HUES6 (cell line): Measurements from ENCODE around the gene ITGB6.

Experiments used
- H3K27ac ChIP-seq: 2 replicates; pipeline ENCODE4 v1.7.0; 2013; ENCODE audit warnings: low read depth, mild to moderate bottlenecking, low read length, inconsistent platforms
- H3K27me3 ChIP-seq: 2 replicates; pipeline ENCODE4 v1.6.1; 2013; ENCODE audit warnings: low read length; ENCODE audit not compliant: control insufficient read depth, insufficient read depth
- H3K36me3 ChIP-seq: 2 replicates; pipeline ENCODE4 v1.6.1; 2013; ENCODE audit warnings: low read length; ENCODE audit not compliant: control insufficient read depth, insufficient read depth
- H3K4me1 ChIP-seq: 2 replicates; pipeline ENCODE4 v1.6.1; 2013; ENCODE audit warnings: low read length; ENCODE audit not compliant: control insufficient read depth, insufficient read depth
- H3K4me3 ChIP-seq: 2 replicates; pipeline ENCODE4 v1.5.1; 2013; ENCODE audit warnings: low read depth, low read length
- H3K9ac ChIP-seq: one replicate; pipeline ENCODE4 v1.6.1; 2013; ENCODE audit warnings: mild to moderate bottlenecking, low read length
- H3K9me3 ChIP-seq: 2 replicates; pipeline ENCODE4 v1.6.1; 2013; ENCODE audit warnings: low read depth, low read length; ENCODE audit not compliant: control insufficient read depth, insufficient read depth

The ITGB6 gene

DNA sequence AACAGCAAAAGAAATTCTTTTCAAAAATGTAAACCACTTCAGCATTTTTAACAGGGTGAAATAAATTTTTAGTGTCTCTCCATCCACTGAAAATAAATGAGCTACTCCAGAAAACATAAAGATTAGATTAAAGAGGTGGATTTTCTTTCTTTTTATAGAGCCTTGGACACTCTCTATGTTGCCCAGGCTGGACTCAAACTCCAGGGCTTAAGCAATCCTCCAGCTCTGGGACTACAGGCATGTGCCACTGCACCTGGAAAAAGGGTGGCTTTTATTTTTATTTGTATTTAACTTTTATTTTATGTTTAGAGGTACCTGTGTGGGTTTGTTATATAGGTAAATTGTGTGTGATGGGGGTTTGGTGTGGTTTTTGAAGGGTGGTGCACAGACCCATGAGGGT, 19.9 kb downstream of the ITGB6 start:
- Histone ChIP-seq H3K36me3 (no peaks in the 10 kb centered on the region), H3K9ac (no peak overlapping the region), H3K4me1 (peaks cover 12% of the 10 kb centered on the region), H3K27ac (no peak overlapping the region), H3K27me3 (no peaks in the 10 kb centered on the region), H3K9me3 (no peaks in the 10 kb centered on the region), H3K4me3 (no peak overlapping the region)

DNA sequence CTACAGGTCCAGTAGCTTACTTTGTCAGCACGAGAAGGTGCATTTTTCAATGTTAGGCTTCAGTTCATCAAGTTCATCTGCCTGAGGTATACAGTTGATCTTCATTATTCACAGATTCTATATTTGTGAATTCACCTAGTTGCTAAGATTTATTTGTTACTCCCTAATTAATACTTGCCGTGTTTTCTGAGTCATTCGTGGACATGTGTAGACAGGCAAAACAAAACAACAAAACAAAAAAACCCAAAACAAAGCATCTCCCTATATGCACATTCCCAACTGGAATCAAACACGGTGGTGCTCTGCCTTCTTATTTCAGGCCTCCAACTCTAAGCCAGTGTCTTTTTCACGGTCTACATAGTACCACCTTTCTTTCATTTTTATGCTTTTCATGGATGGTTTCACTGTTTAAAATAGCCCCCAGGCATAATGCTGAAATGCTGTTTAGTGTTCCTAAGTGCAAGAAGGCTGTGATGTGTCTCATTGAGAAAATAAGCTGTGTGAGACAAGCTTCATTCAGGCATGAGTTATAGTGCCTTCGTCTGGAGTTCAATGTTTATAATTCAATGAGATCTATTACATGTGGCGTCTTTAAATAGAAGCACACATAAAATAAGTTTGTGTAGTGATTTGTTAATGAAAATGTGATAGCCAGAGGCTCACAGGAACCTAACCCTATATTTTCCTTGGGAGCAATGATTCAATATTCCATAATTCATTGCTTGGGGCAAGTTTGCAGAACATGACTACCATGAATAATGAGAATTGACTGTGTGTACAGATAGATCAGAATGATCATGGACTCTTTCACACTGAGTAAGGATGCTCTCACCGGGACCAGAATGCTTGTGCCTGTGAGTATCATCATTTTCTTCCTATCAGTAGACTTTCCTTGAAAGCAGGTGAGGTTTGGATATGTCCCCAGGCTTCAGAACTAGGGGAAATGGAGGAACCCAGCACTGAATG, 24.6 kb downstream of the ITGB6 start:
- Histone ChIP-seq H3K27me3 (no peaks in the 10 kb centered on the region), H3K4me3 (no peak overlapping the region), H3K9ac (no peak overlapping the region), H3K36me3 (no peaks in the 10 kb centered on the region), H3K27ac (no peak overlapping the region), H3K9me3 (no peaks in the 10 kb centered on the region), H3K4me1 (peaks cover under 1% of the 10 kb centered on the region; the same call in 1 of the 2 replicates)

DNA sequence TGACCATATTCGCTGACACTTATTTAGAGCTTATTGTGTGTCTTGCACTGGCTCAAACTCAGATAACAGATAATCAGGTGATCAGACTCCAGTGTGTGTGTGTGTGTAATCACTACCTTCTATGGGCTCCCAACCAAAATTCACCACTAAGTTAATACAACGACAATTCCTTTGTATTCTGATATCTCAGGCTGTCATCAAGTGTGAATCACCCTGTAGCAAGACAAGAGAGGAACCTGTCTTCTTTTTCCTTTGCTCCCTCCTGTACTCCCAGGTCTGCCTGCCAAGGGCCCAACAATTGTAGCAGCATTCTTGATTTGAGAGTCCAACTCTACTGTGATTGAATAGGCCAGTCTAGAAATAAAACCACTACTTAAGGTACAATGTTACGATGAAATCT, 25.8 kb downstream of the ITGB6 start:
- Histone ChIP-seq H3K4me1 (peaks cover 4% of the 10 kb centered on the region; the same call in 1 of the 2 replicates), H3K36me3 (no peaks in the 10 kb centered on the region), H3K27me3 (no peaks in the 10 kb centered on the region), H3K9me3 (no peaks in the 10 kb centered on the region), H3K9ac (no peak overlapping the region), H3K27ac (no peak overlapping the region), H3K4me3 (no peak overlapping the region)

DNA sequence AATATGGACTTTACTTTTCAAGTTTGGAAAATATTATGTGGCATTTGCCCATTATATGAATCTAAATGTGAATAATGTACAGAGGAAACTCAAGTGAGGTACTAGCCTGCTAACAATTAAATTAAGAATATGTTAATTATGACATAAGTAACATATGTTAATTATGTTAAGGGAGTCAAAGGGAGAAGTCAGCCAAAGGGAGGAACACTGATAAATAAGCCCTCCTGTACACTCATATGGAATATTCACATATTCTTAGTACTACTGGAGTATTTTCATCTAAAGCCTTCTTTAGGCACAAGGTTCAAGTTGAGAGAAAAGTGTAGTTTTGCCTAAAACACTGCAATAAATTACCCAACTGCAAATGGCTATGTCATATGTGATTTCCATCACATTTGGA, 30.1 kb downstream of the ITGB6 start:
- Histone ChIP-seq H3K9ac (no peak overlapping the region), H3K36me3 (no peaks in the 10 kb centered on the region), H3K27ac (no peak overlapping the region), H3K27me3 (no peaks in the 10 kb centered on the region), H3K9me3 (no peaks in the 10 kb centered on the region), H3K4me3 (no peak overlapping the region), H3K4me1 (peaks cover 4% of the 10 kb centered on the region; the same call in 1 of the 2 replicates)

DNA sequence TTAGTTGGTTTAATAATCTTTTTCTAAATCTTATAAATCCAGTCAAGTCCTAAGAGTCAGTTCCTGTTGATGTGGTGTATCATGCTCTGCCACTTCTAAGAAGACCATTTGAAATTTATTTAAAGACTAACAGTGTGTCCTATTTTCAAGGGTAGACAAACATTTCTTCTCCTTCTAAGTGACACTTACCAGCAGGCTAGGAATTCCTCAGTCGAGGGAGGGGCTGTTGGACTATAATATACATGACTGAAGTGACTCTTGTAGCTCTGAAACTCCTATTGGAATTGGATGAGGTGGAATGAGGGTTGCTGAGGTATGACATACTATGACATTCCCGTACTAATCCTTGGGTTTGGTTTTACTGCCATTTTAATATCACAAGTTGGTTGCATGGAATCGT, 30.6 kb downstream of the ITGB6 start:
- H3K9ac ChIP-seq = no peak overlapping the region
- H3K9me3 ChIP-seq = no peaks in the 10 kb centered on the region
- no peak overlapping the region for H3K27ac ChIP-seq
- H3K36me3 ChIP-seq = no peaks in the 10 kb centered on the region
- no peak overlapping the region for H3K4me3 ChIP-seq
- H3K27me3 ChIP-seq = no peaks in the 10 kb centered on the region
- H3K4me1 ChIP-seq = peaks cover 4% of the 10 kb centered on the region; the same call in 1 of the 2 replicates

DNA sequence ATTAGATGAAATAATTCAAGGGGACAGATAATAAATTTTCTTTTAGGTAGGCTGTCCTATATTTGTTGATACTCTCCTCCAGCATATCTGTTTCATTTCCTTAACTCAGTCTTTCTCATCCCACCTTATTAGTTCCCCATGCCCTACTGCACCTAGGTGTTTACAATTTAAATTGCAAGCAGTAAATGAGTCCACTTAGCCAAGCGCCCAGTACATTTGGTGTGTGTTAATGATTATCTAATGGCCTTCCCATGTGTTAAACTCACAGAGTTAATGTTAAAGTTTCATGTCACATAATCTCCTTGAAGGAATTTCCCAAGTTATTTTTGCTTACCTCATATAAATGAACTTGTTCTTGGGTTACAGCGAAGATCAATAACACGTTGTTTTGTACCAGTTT, 31.2 kb downstream of the ITGB6 start:
- no peak overlapping the region for H3K9ac ChIP-seq
- H3K4me3 ChIP-seq = no peak overlapping the region
- H3K9me3 ChIP-seq = no peaks in the 10 kb centered on the region
- no peaks in the 10 kb centered on the region for H3K36me3 ChIP-seq
- no peaks in the 10 kb centered on the region for H3K27me3 ChIP-seq
- no peak overlapping the region for H3K27ac ChIP-seq
- peaks cover 4% of the 10 kb centered on the region; the same call in 1 of the 2 replicates for H3K4me1 ChIP-seq

DNA sequence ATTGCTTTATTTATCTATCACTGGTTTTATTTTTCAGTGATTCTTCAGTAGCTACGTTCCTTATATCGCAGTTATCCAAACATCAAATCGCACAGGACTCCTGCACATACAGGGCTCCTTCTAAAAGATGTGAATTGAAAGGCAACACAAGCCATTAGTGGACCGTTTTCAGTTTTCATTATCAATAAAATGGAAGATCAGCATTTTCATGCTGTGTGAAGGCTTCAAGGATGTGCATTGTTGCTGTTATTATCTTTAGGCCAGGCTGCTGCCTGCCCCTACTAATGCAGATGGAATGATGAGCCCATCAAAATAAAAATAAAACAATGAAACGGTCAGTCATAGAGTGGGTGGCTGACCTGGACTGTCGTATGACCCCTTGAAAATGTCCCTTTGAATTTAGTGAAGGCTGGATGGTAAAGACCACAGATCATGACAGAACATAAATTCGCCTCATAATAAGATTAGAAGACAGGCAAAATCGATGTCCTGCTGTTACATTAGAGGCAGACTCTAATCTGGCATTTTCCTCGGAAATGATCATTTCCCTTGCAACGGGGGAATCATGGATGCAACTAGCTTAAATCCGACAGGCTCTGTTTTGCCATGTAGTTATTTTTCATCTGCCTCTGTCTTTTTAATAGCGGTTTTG, 32.9 kb downstream of the ITGB6 start:
- no peaks in the 10 kb centered on the region for H3K9me3 ChIP-seq
- H3K4me3 ChIP-seq = no peak overlapping the region
- peaks cover 4% of the 10 kb centered on the region; the same call in 1 of the 2 replicates for H3K4me1 ChIP-seq
- no peaks in the 10 kb centered on the region for H3K36me3 ChIP-seq
- H3K27ac ChIP-seq = no peak overlapping the region
- no peaks in the 10 kb centered on the region for H3K27me3 ChIP-seq
- no peak overlapping the region for H3K9ac ChIP-seq

DNA sequence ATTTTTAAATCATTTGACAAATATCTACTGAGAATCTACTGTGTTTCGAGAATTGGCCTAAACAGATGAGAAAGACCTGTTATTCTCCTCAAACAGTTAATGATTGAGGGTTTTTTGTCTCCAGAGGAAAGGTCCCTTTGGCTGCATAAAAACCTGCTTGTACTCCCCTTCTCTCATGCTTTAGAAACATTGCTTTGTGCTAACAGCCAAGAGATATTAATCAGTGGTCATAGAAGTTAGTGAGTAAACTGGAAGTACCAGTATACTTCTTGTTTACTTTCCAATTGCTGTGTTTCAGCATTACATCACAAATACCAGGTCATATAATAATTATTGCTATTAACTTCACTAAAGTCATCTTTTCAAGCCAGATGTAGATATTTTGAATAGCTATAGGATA, 34.1 kb downstream of the ITGB6 start:
- no peak overlapping the region for H3K9ac ChIP-seq
- H3K9me3 ChIP-seq = no peaks in the 10 kb centered on the region
- peaks cover 4% of the 10 kb centered on the region; the same call in 1 of the 2 replicates for H3K4me1 ChIP-seq
- H3K27me3 ChIP-seq = no peaks in the 10 kb centered on the region
- H3K27ac ChIP-seq = no peak overlapping the region
- no peak overlapping the region for H3K4me3 ChIP-seq
- H3K36me3 ChIP-seq = no peaks in the 10 kb centered on the region

DNA sequence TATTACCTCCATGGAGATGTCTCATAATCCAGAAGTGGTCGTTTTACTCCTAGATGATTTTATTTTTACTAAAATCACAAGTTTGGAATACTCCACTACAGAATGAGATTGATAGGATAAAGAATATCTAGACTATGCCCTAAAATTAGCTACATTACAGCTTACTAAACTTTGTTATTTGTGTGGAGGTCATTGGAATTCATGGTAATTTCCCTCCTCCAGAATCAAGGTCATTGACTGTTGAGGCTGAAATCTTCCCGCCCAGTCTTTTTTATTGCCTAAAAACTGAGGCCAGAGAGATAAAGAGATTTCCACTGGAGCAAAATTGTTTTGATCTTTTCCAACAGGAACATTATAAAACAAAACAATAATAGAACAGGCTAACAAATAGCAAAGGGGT, 35.0 kb downstream of the ITGB6 start:
- H3K4me3 ChIP-seq = no peak overlapping the region

DNA sequence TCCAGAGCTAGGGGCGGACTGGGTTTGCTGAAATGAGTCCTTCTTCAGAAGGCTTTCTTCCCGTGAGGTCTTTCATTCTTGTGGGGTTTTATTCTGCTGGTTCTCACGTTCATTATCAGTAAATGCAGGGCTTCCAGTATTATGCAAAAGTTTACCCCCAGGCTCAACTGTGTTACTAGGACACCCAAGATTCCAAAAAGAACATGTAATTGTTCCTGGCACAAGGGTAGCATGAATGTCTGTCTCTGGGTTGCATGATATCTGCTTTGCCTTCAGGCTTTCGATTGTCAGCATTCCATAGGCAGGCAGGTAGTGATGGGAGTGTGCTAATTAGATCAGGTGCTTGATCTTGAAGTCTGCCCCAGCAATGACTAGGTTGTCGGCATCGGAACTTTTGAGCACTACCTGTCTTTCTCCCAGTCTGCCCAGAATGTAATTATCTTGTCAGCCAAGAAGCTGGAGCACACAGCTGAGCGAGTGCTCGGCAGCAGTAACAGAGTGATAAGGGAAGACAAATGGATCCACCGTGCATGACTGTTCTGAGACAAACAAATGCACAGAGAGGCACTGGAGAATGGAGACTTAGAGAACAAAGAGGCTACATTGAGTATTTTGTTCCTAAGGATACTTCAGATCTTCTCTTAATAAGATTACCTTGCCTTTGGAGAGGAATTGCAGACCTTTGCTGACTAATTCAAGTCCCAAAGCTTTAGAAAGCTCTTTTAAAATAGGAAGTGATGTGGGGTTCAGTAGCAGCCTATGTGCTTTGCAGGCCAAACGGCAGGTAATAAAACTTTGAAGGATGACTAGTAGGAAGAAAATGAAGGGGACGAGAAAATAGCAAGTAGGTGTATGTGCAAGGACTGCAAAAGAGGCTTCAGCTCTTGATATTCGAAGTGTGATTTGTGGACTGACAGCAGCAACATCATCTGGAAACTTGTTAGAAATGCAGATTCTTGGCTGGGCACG, 41.9 kb downstream of the ITGB6 start:
- no peaks in the 10 kb centered on the region for H3K9me3 ChIP-seq
- H3K4me3 ChIP-seq = no peak overlapping the region
- no peaks in the 10 kb centered on the region for H3K27me3 ChIP-seq
- no peak overlapping the region for H3K27ac ChIP-seq
- no peaks in the 10 kb centered on the region for H3K36me3 ChIP-seq
- H3K9ac ChIP-seq = peak overlapping the region; percentile 11
- peaks cover 12% of the 10 kb centered on the region; the same call in 1 of the 2 replicates for H3K4me1 ChIP-seq

More for the DNA sequence above, 35.0 kb downstream of the ITGB6 start:
- H3K27me3 ChIP-seq = no peaks in the 10 kb centered on the region
- H3K36me3 ChIP-seq = no peaks in the 10 kb centered on the region
- H3K9me3 ChIP-seq = no peaks in the 10 kb centered on the region
- H3K27ac ChIP-seq = no peak overlapping the region
- H3K4me1 ChIP-seq = peaks cover 4% of the 10 kb centered on the region; the same call in 1 of the 2 replicates
- H3K9ac ChIP-seq = no peak overlapping the region
